GM19351 (cell line): ENCODE measurements around the gene PTPRM.

Experiments used
- ATAC-seq: cut with Tn5 transposase; IDR thresholded peaks from one replicate; pipeline ENCODE4 v1.9.1; 2021; ENCODE audit warnings: mild to moderate bottlenecking, moderate library complexity; ENCODE audit not compliant: unreplicated experiment

PTPRM gene

GRCh38 chr18:7598167-7599047 lies 31.3 kb downstream of the PTPRM start:
- no peak for ATAC-seq

- ATAC-seq = no peak
Observed at GRCh38 chr18:7600036-7600435, 32.9 kb downstream of the PTPRM start.

GRCh38 chr18:7600528-7601245 lies 33.6 kb downstream of the PTPRM start:
- no peak for ATAC-seq

- no peak for ATAC-seq
Observed at GRCh38 chr18:7601246-7601615, 34.1 kb downstream of the PTPRM start.

- ATAC-seq = no peak
Observed at GRCh38 chr18:7601936-7602335, 34.8 kb downstream of the PTPRM start.

GRCh38 chr18:7603259-7604000 lies 36.3 kb downstream of the PTPRM start:
- ATAC-seq = no peak

- ATAC-seq = no peak
Observed at GRCh38 chr18:7604361-7604760, 37.2 kb downstream of the PTPRM start.

- no peak for ATAC-seq
Observed at GRCh38 chr18:7605705-7606104, 38.6 kb downstream of the PTPRM start.

- ATAC-seq = no peak
Observed at GRCh38 chr18:7607540-7608173, 40.5 kb downstream of the PTPRM start.

- ATAC-seq = no peak
Observed at GRCh38 chr18:7608174-7608550, 41.0 kb downstream of the PTPRM start.

GRCh38 chr18:7608781-7609201 lies 41.7 kb downstream of the PTPRM start:
- ATAC-seq = no peak

- no peak for ATAC-seq
Observed at GRCh38 chr18:7609617-7610016, 42.5 kb downstream of the PTPRM start.

- no peak for ATAC-seq
Observed at GRCh38 chr18:7614042-7614441, 46.9 kb downstream of the PTPRM start.

GRCh38 chr18:7615840-7616239 lies 48.7 kb downstream of the PTPRM start:
- ATAC-seq = no peak

GRCh38 chr18:7616661-7617060 lies 49.5 kb downstream of the PTPRM start:
- no peak for ATAC-seq

- no peak for ATAC-seq
Observed at GRCh38 chr18:7617738-7618422, 50.8 kb downstream of the PTPRM start.

GRCh38 chr18:7618891-7619442 lies 51.9 kb downstream of the PTPRM start:
- ATAC-seq = no peak

- ATAC-seq = no peak
Observed at GRCh38 chr18:7619676-7620075, 52.6 kb downstream of the PTPRM start.

GRCh38 chr18:7622721-7623120 lies 55.6 kb downstream of the PTPRM start:
- ATAC-seq = no peak

GRCh38 chr18:7623681-7624080 lies 56.6 kb downstream of the PTPRM start:
- no peak for ATAC-seq
